Smooth muscle cell (in vitro differentiated cells): Measurements from ENCODE around the gene PBRM1. TPM values are rescaled to one million over a fixed set of nuclear protein-coding genes. Genes with fewer than 3 reads are reported as not detected.
"Not testable (repeated sequence)": the region's sequence is repeated elsewhere in the genome, so short reads cannot be mapped to it uniquely, and the experiment has no call there.

ENCODE experiments used
- DNase-seq: peaks from one replicate; lab custom pipeline; 2025; ENCODE audit not compliant: unreplicated experiment; lab: John Stamatoyannopoulos, UW
- H2AFZ ChIP-seq: fragments of 200-600 bp; sonication (generic); 2 replicates; pipeline ENCODE4 v1.6.0; 2016; ENCODE audit warnings: antibody characterized with exemption, low read depth, mild to moderate bottlenecking
- H3F3A ChIP-seq: fragments of 200-600 bp; sonication (generic); 2 replicates; pipeline ENCODE4 v1.6.0; 2017; ENCODE audit warnings: antibody characterized with exemption, low read depth
- H3K27ac ChIP-seq: fragments of 200-600 bp; sonication (generic); 2 replicates; pipeline ENCODE4 v1.5.1; 2016; ENCODE audit warnings: low read depth, mild to moderate bottlenecking
- H3K27me3 ChIP-seq: fragments of 200-600 bp; sonication (generic); 2 replicates; pipeline ENCODE4 v1.6.1; 2016; ENCODE audit warnings: low read depth, mild to moderate bottlenecking
- H3K36me3 ChIP-seq: fragments of 200-600 bp; sonication (generic); 2 replicates; pipeline ENCODE4 v1.5.1; 2016; ENCODE audit warnings: low read depth
- H3K4me1 ChIP-seq: fragments of 200-600 bp; sonication (generic); 2 replicates; pipeline ENCODE4 v1.5.1; 2016; ENCODE audit warnings: low read depth
- H3K4me2 ChIP-seq: fragments of 200-600 bp; sonication (generic); 2 replicates; pipeline ENCODE4 v1.6.0; 2016; ENCODE audit warnings: mild to moderate bottlenecking
- H3K4me3 ChIP-seq: fragments of 200-600 bp; sonication (generic); 2 replicates; pipeline ENCODE4 v1.5.1; 2016; ENCODE audit warnings: mild to moderate bottlenecking
- H3K79me2 ChIP-seq: fragments of 200-600 bp; sonication (generic); 2 replicates; pipeline ENCODE4 v1.6.0; 2016; ENCODE audit warnings: low read depth, mild to moderate bottlenecking
- H3K9ac ChIP-seq: fragments of 200-600 bp; sonication (generic); 2 replicates; pipeline ENCODE4 v1.6.0; 2016; ENCODE audit warnings: low read depth
- H3K9me3 ChIP-seq: fragments of 200-600 bp; sonication (generic); replicated peaks from 2 replicates; pipeline ENCODE4 v1.5.1; 2016; ENCODE audit warnings: low read depth
- H4K20me1 ChIP-seq: fragments of 200-600 bp; sonication (generic); 2 replicates; pipeline ENCODE4 v1.6.0; 2016; ENCODE audit warnings: low read depth
- CTCF ChIP-seq: fragments of 200-600 bp; sonication (generic); IDR thresholded peaks from 2 replicates; pipeline ENCODE4 v1.5.1; 2017; ENCODE audit warnings: borderline replicate concordance, mild to moderate bottlenecking, antibody characterized with exemption; ENCODE audit not compliant: insufficient read depth, poor library complexity, severe bottlenecking
- WGBS: methylation state at CpG from one replicate; pipeline ENCODE4 v1.1.7; 2016; ENCODE audit warnings: low lambda C conversion rate; 5-methylcytosine and 5-hydroxymethylcytosine counted together
- polyA plus RNA-seq: library from polyadenylated mRNA; unstranded; fragments of >200 nt; fragmentation: Nextera tagmentation; extraction: Ambion mirVana; gene quantifications from 2 replicates; pipeline ENCODE4 v1.2.1, GENCODE V29; 2016
- total RNA-seq: library from RNA; depleted of rRNA; stranded (reverse); fragments of >200 nt; gene quantifications from 2 replicates; pipeline ENCODE4 v1.2.3, GENCODE V29; 2014

The PBRM1 gene
- total and polyA plus RNA-seq, 2 experiments from 2014 or later, result 27.6 to 62.8 TPM

- Histone ChIP-seq H3K36me3 (no peaks in the 10 kb centered on the region), H3K9me3 (no peaks in the 10 kb centered on the region), H3K27me3 (no peaks in the 10 kb centered on the region), H3K4me1 (peaks cover 20% of the 10 kb centered on the region), H3F3A (no peaks in the 10 kb centered on the region), H3K79me2 (peaks cover 31% of the 10 kb centered on the region), H3K4me3 (no peak overlapping the region), H2AFZ (no peak overlapping the region), H3K27ac (no peak overlapping the region), H4K20me1 (peaks cover 70% of the 10 kb centered on the region), H3K4me2 (no peak overlapping the region), H3K9ac (no peak overlapping the region)
- TF ChIP-seq CTCF, result no peak
- WGBS, result 97% methylated on average over 25 of the region's 25 CpGs
- no peak for DNase-seq
Measured at GRCh38 chr3:52528586-52529375, 156.9 kb downstream of the PBRM1 start.

- no peaks in the 10 kb centered on the region for H3K36me3 ChIP-seq
- H3K4me3 ChIP-seq, result no peak overlapping the region
- H4K20me1 ChIP-seq, result peaks cover 70% of the 10 kb centered on the region
- no peak overlapping the region for H3K4me2 ChIP-seq
- no peak overlapping the region for H3K27ac ChIP-seq
- peaks cover 28% of the 10 kb centered on the region for H3K79me2 ChIP-seq
- DNase-seq, result no peak
- WGBS, result 95% methylated on average over 18 of the region's 18 CpGs
- no peaks in the 10 kb centered on the region for H3F3A ChIP-seq
- TF ChIP-seq CTCF, result no peak
- no peaks in the 10 kb centered on the region for H3K27me3 ChIP-seq
- H3K9me3 ChIP-seq, result no peaks in the 10 kb centered on the region
- H3K9ac ChIP-seq, result no peak overlapping the region
- no peak overlapping the region for H2AFZ ChIP-seq
- peaks cover 20% of the 10 kb centered on the region for H3K4me1 ChIP-seq
Measured at GRCh38 chr3:52527732-52528585, 157.8 kb downstream of the PBRM1 start.

GRCh38 chr3:52527039-52527731, 158.5 kb downstream of the PBRM1 start:
- Histone ChIP-seq H3K27ac (no peak overlapping the region), H3K9me3 (no peaks in the 10 kb centered on the region), H3K79me2 (peaks cover 20% of the 10 kb centered on the region), H3K4me3 (no peak overlapping the region), H3F3A (no peaks in the 10 kb centered on the region), H4K20me1 (peaks cover 70% of the 10 kb centered on the region), H2AFZ (no peak overlapping the region), H3K27me3 (no peaks in the 10 kb centered on the region), H3K9ac (no peak overlapping the region), H3K4me2 (no peak overlapping the region), H3K4me1 (peaks cover 15% of the 10 kb centered on the region), H3K36me3 (no peaks in the 10 kb centered on the region)
- WGBS, result 96% methylated on average over 14 of the region's 14 CpGs
- no peak for TF ChIP-seq CTCF
- DNase-seq, result no peak

GRCh38 chr3:52526671-52527038, 159.1 kb downstream of the PBRM1 start:
- H3K4me1 ChIP-seq, H3K9ac ChIP-seq, H3K9me3 ChIP-seq, H3K4me3 ChIP-seq, H3K36me3 ChIP-seq, H2AFZ ChIP-seq, H3K27ac ChIP-seq, H3K4me2 ChIP-seq, DNase-seq, H3F3A ChIP-seq, H3K27me3 ChIP-seq: not testable (repeated sequence)
- Histone ChIP-seq H3K79me2 (peaks cover 15% of the 10 kb centered on the region), H4K20me1 (peaks cover 65% of the 10 kb centered on the region)
- 98% methylated on average over 5 of the region's 5 CpGs for WGBS
